Gastrocnemius medialis (tissue), 4 donors: ENCODE data around the gene PTCD1.

Experiments used
- CTCF ChIP-seq, 5 experiments: fragments of 450-650 bp in 3 of 5; fragments of 200-600 bp in 2 of 5; sonication (generic) in 2 of 5; IDR thresholded peaks in 4 of 5; conservative IDR thresholded peaks in 1 of 5; 1 replicate in 4 of 5; 2 replicates in 1 of 5; pipeline ENCODE4 v1.5.1; 2016 to 2019; ENCODE audit warnings: antibody characterized with exemption in 5 of 5, mild to moderate bottlenecking in 3 of 5, moderate library complexity in 3 of 5
- POLR2A ChIP-seq, 2 donors: fragments of 450-650 bp; IDR thresholded peaks; one replicate each; pipeline ENCODE4 v1.6.1; 2017; ENCODE audit warnings: antibody characterized with exemption in 2 of 2, mild to moderate bottlenecking in 2 of 2, moderate library complexity in 2 of 2

- TF ChIP-seq POLR2A (IDR thresholded peaks at IDR 0.05) (no peak), CTCF (IDR thresholded peaks at IDR 0.05 in 4 of 5, conservative IDR thresholded peaks at IDR 0.05 in 1 of 5) (no peak)
Observed at GRCh38 chr7:99476107-99476506, 37.5 kb upstream of the PTCD1 start.
